Neutrophil (primary cell): ENCODE data around the gene SH3BP5L.
A peak's percentile ranks its signal among the peaks of the same experiment; 100 is the strongest.

ENCODE experiments used
- H3K27ac ChIP-seq: fragments of 200-600 bp; sonication (generic); 2 replicates; pipeline ENCODE4 v1.5.1; 2016; ENCODE audit warnings: mild to moderate bottlenecking, moderate library complexity
- H3K27me3 ChIP-seq: fragments of 200-600 bp; sonication (generic); 2 replicates; pipeline ENCODE4 v1.6.0; 2016; ENCODE audit warnings: mild to moderate bottlenecking
- H3K36me3 ChIP-seq: fragments of 200-600 bp; sonication (generic); 2 replicates; pipeline ENCODE4 v1.5.1; 2017
- H3K4me1 ChIP-seq, 2 experiments: fragments of 200-600 bp in 1 of 2; sonication (generic) in 1 of 2; 1 replicate in 1 of 2; 2 replicates in 1 of 2; pipeline versions ENCODE4 v1.5.1 to v1.6.1; 2013 to 2016; ENCODE audit warnings: low read depth in 1 of 2, low read length in 1 of 2, mild to moderate bottlenecking in 1 of 2, moderate library complexity in 1 of 2; ENCODE audit not compliant: control insufficient read depth in 1 of 2, insufficient read depth in 1 of 2
- H3K4me3 ChIP-seq, 2 experiments: fragments of 200-600 bp in 1 of 2; sonication (generic) in 1 of 2; 1 replicate in 1 of 2; 2 replicates in 1 of 2; pipeline ENCODE4 v1.5.1; 2013 to 2016; ENCODE audit warnings: low read depth in 1 of 2, low read length in 1 of 2, mild to moderate bottlenecking in 1 of 2, moderate library complexity in 1 of 2
- H3K9me3 ChIP-seq: fragments of 200-600 bp; sonication (generic); 2 replicates; pipeline ENCODE4 v1.5.1; 2016
- CTCF ChIP-seq: fragments of 200-600 bp; sonication (generic); IDR thresholded peaks from 2 replicates; pipeline ENCODE4 v1.5.1; 2016; ENCODE audit warnings: antibody characterized with exemption

Gene SH3BP5L

GRCh38 chr1:248814351-248814750 lies 11.4 kb downstream of the SH3BP5L start:
- Histone ChIP-seq H3K36me3 (peaks cover 67% of the 10 kb centered on the region), H3K4me1 (peaks cover 98% of the 10 kb centered on the region in 2 experiments), H3K9me3 (no peaks in the 10 kb centered on the region), H3K27me3 (no peaks in the 10 kb centered on the region), H3K4me3 (no peak overlapping the region), H3K27ac (peak overlapping the region; percentile 99)
- no peak for TF ChIP-seq CTCF

GRCh38 chr1:248813546-248813945 lies 12.2 kb downstream of the SH3BP5L start:
- Histone ChIP-seq H3K4me3 (no peak overlapping the region), H3K4me1 (peaks cover 93 to 94% of the 10 kb centered on the region in 2 experiments), H3K27me3 (no peaks in the 10 kb centered on the region), H3K27ac (peak overlapping the region; percentile 71), H3K9me3 (no peaks in the 10 kb centered on the region), H3K36me3 (peaks cover 69% of the 10 kb centered on the region)
- TF ChIP-seq CTCF: no peak

GRCh38 chr1:248812736-248813425 lies 12.8 kb downstream of the SH3BP5L start:
- no peaks in the 10 kb centered on the region for H3K9me3 ChIP-seq
- H3K27me3 ChIP-seq: no peaks in the 10 kb centered on the region
- H3K36me3 ChIP-seq: peaks cover 75% of the 10 kb centered on the region
- H3K4me3 ChIP-seq: no peak overlapping the region
- TF ChIP-seq CTCF: no peak
- H3K27ac ChIP-seq: peak overlapping the region; percentile 71
- H3K4me1 ChIP-seq: peaks cover 87 to 94% of the 10 kb centered on the region in 2 experiments

- Histone ChIP-seq H3K27me3 (no peaks in the 10 kb centered on the region), H3K9me3 (no peaks in the 10 kb centered on the region), H3K4me1 (peaks cover 87 to 94% of the 10 kb centered on the region in 2 experiments), H3K27ac (peak overlapping the region; percentile 71), H3K36me3 (peaks cover 75% of the 10 kb centered on the region), H3K4me3 (no peak overlapping the region)
- no peak for TF ChIP-seq CTCF
Observed at GRCh38 chr1:248811514-248812490, 13.9 kb downstream of the SH3BP5L start.

GRCh38 chr1:248810727-248811513 lies 14.8 kb downstream of the SH3BP5L start:
- Histone ChIP-seq H3K27me3 (no peaks in the 10 kb centered on the region), H3K36me3 (peaks cover 70% of the 10 kb centered on the region), H3K4me1 (peaks cover 87 to 94% of the 10 kb centered on the region in 2 experiments), H3K9me3 (no peaks in the 10 kb centered on the region), H3K4me3 (no peak overlapping the region), H3K27ac (peak overlapping the region; percentile 71)
- TF ChIP-seq CTCF: no peak
